GM12891 (cell line): ENCODE results near the gene ITGB2.

Source experiments
- POLR2A ChIP-seq: IDR thresholded peaks from 2 replicates; pipeline ENCODE4 v1.6.1; 2011; ENCODE audit warnings: low read depth, low read length, control low read depth
- POLR2AphosphoS5 ChIP-seq: IDR thresholded peaks from 2 replicates; pipeline ENCODE4 v1.6.1; 2011; ENCODE audit warnings: low read depth, low read length, control low read depth
- SPI1 ChIP-seq: IDR thresholded peaks from 2 replicates; pipeline ENCODE4 v1.6.1; 2011; ENCODE audit warnings: low read depth, low read length, control low read depth
- TAF1 ChIP-seq: IDR thresholded peaks from 2 replicates; pipeline ENCODE4 v1.6.1; 2011; ENCODE audit warnings: low read depth, low read length, control low read depth

DNA sequence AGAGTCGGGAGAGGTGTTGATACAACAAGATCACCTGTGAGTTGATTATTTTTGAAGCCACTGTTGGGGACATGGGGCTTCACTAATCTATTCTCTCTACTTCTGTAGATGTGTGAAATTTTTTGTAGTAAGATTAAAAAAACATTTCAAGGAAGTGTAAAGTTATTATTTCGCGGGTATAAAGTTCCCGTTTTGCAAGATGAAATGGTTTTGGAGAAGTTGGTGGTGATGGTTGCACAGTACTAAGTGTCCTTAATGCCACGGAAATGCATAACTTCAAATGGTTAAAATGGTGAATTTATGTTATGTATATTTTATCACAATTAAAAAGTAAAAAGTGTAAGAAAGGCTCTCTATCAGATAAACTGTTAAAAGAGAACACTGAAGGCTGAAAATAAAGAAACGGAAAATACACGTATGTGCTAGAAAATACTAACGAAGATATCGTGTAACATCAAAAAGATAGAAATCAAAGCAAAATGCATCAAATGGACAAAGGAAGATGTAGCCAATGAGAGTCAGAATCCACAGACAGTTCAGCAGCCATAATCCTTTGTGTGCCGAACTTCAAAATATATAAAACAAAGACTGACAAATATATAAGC lies 2.9 kb upstream of the ITGB2 start:
- TF ChIP-seq TAF1 (no peak), POLR2AphosphoS5 (no peak), POLR2A (no peak), SPI1 (no peak)
